Ovary (tissue), 3 donors: ENCODE data around the gene DCUN1D4.

ENCODE experiments used
- POLR2A ChIP-seq: fragments of 450-650 bp; IDR thresholded peaks from one replicate; pipeline ENCODE4 v1.6.1; 2017; ENCODE audit warnings: antibody characterized with exemption, mild to moderate bottlenecking, moderate library complexity
- TF ChIP-seq, protein P1 (sequence below), 3 donors: fragments of 450-650 bp in 2 of 3; fragments of 200-600 bp in 1 of 3; IDR thresholded peaks; one replicate each; pipeline versions ENCODE4 v1.5.1 to v1.8.0; 2016 to 2022; ENCODE audit warnings: antibody characterized with exemption in 3 of 3, mild to moderate bottlenecking in 1 of 3
- donor health status: DM: no; HTN: no; CAD: no.

DNA sequence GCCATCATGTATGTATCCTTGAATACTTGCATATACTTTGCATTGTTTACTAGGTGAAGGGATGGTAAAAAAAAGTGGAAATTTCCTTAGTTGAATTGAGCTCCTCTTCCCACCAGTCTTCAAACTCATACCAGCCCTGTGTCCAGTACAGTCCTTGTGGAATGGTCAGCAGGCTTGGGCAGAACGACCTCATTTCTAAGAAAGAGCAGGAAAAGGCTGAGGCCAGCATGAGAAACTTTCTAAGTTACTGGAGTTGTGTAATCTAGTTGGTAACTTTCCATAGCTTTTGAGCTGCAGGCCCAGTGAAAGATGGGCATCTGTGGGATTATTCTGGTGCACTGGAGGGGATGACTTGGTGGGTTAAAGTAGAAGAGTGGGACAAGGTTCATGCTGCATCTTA, 87.6 kb downstream of the DCUN1D4 start:
- TF ChIP-seq, protein P1, sequence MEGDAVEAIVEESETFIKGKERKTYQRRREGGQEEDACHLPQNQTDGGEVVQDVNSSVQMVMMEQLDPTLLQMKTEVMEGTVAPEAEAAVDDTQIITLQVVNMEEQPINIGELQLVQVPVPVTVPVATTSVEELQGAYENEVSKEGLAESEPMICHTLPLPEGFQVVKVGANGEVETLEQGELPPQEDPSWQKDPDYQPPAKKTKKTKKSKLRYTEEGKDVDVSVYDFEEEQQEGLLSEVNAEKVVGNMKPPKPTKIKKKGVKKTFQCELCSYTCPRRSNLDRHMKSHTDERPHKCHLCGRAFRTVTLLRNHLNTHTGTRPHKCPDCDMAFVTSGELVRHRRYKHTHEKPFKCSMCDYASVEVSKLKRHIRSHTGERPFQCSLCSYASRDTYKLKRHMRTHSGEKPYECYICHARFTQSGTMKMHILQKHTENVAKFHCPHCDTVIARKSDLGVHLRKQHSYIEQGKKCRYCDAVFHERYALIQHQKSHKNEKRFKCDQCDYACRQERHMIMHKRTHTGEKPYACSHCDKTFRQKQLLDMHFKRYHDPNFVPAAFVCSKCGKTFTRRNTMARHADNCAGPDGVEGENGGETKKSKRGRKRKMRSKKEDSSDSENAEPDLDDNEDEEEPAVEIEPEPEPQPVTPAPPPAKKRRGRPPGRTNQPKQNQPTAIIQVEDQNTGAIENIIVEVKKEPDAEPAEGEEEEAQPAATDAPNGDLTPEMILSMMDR (IDR thresholded peaks at IDR 0.05): no peak
- TF ChIP-seq POLR2A: no peak
